Epithelial cell of esophagus (primary cell): ENCODE measurements around the gene ENHO.

Experiments used
- DNase-seq: peaks from one replicate; pipeline ENCODE4 v3.0.0; 2010; ENCODE audit warnings: low read depth
- H3K4me3 ChIP-seq: 2 replicates; pipeline ENCODE4 v1.5.1; 2011; ENCODE audit warnings: mild to moderate bottlenecking, low read length, control low read depth
- CTCF ChIP-seq: IDR thresholded peaks from 2 replicates; pipeline ENCODE4 v1.5.1; 2011; ENCODE audit warnings: low read depth, mild to moderate bottlenecking, low read length, control low read depth, inconsistent platforms; ENCODE audit not compliant: insufficient read depth; ENCODE audit errors: missing control alignments

Gene ENHO

GRCh38 chr9:34493972-34494535 lies 28.7 kb downstream of the ENHO start:
- peak; percentile 60 for DNase-seq
- no peak for TF ChIP-seq CTCF
- no peak overlapping the region for H3K4me3 ChIP-seq

DNA sequence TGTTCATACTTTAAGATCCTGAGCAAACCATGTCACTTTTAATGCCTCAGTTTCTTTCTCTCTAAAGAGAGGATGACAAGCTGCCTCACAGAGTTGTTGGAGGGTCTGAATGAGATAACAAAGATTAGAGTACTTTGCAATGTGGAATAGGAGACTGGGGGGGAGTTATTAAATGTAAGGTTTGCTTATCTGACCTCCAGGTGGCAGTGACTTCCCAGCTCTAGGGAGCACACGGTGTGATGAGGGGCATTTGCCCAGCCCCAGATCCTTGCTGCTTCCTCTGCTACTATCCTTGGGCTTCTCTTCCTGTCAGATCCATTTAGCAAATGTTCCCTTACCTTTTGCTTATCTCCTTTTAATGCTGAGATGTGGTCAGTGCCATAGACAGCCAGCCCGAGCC lies 30.7 kb downstream of the ENHO start:
- DNase-seq, result no peak
- no peak overlapping the region for H3K4me3 ChIP-seq
- TF ChIP-seq CTCF, result no peak

- H3K4me3 ChIP-seq, result no peak overlapping the region
- no peak for DNase-seq
- no peak for TF ChIP-seq CTCF
Measured at GRCh38 chr9:34491596-34491995, 31.2 kb downstream of the ENHO start.

GRCh38 chr9:34490760-34491159 lies 32.0 kb downstream of the ENHO start:
- no peak for DNase-seq
- no peak for TF ChIP-seq CTCF
- H3K4me3 ChIP-seq, result no peak overlapping the region

GRCh38 chr9:34490360-34490759 lies 32.4 kb downstream of the ENHO start:
- no peak for TF ChIP-seq CTCF
- no peak for DNase-seq

GRCh38 chr9:34486572-34486971 lies 36.2 kb downstream of the ENHO start:
- no peak overlapping the region for H3K4me3 ChIP-seq
- TF ChIP-seq CTCF, result no peak
- no peak for DNase-seq

More at GRCh38 chr9:34490360-34490759, 32.4 kb downstream of the ENHO start:
- H3K4me3 ChIP-seq, result no peak overlapping the region

DNA sequence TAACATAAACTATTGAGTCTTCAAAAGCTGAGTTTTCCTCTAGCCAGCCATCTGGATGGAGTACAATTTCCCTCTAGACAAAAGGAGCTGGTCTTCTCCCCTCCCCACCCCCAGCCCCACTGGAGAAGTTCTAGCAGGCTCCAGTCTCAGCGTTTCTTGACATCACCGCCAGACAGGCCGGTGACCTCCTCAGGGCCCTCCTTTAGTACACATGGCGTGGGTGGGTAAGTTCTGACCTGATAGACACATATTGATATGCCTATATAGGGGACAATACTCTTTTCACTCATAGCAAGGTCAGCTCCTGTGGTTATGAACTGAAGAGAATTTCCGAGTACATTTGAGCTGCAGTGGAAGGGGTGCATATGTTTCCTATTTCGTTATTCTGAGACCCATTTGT lies 37.0 kb downstream of the ENHO start:
- TF ChIP-seq CTCF, result no peak
- DNase-seq, result no peak
- no peak overlapping the region for H3K4me3 ChIP-seq
